Activated CD8-positive, alpha-beta memory T cell treated with anti-CD3 and anti-CD28 coated beads, Interleukin-2, amount 50 U/mL, for 48 hours (primary cell): ENCODE data around the gene TNIK.

Experiments used
- DNase-seq: peaks from one replicate; pipeline ENCODE4 v3.0.0-alpha.2; 2020

Gene TNIK

GRCh38 chr3:171459942-171460724, at the start of gene TNIK:
TNIK (minus strand) TSS chr3:171460405; CDS start chr3:171460063, 342 bp downstream.
- peak; percentile 92 for DNase-seq

GRCh38 chr3:171508676-171509075, 48.5 kb upstream of the TNIK start:
- DNase-seq, result no peak

- DNase-seq, result no peak
These were observed 48.0 kb upstream of the TNIK start for GRCh38 chr3:171508206-171508605.

- no peak for DNase-seq
These were observed 46.6 kb upstream of the TNIK start for GRCh38 chr3:171506743-171507319.

- DNase-seq, result no peak
These were observed 45.7 kb upstream of the TNIK start for GRCh38 chr3:171505822-171506333.

- no peak for DNase-seq
These were observed 44.2 kb upstream of the TNIK start for GRCh38 chr3:171504376-171504775.

GRCh38 chr3:171503817-171504216, 43.6 kb upstream of the TNIK start:
- no peak for DNase-seq

GRCh38 chr3:171498921-171499320, 38.7 kb upstream of the TNIK start:
- no peak for DNase-seq

GRCh38 chr3:171497468-171497867, 37.3 kb upstream of the TNIK start:
- DNase-seq, result no peak

- no peak for DNase-seq
These were observed 35.2 kb upstream of the TNIK start for GRCh38 chr3:171495413-171495812.

- DNase-seq, result no peak
These were observed 34.4 kb upstream of the TNIK start for GRCh38 chr3:171494457-171495109.

- no peak for DNase-seq
These were observed 31.2 kb upstream of the TNIK start for GRCh38 chr3:171491361-171491760.

- no peak for DNase-seq
These were observed 30.7 kb upstream of the TNIK start for GRCh38 chr3:171490901-171491300.

- DNase-seq, result no peak
These were observed 29.1 kb upstream of the TNIK start for GRCh38 chr3:171489348-171489747.

GRCh38 chr3:171488479-171488878, 28.3 kb upstream of the TNIK start:
- DNase-seq, result no peak

GRCh38 chr3:171487382-171487781, 27.2 kb upstream of the TNIK start:
- no peak for DNase-seq

- DNase-seq, result no peak
These were observed 25.1 kb upstream of the TNIK start for GRCh38 chr3:171485338-171485737.

GRCh38 chr3:171481011-171481410, 20.8 kb upstream of the TNIK start:
- DNase-seq, result no peak

- no peak for DNase-seq
These were observed 20.3 kb upstream of the TNIK start for GRCh38 chr3:171480526-171480925.

- DNase-seq, result no peak
These were observed 16.4 kb upstream of the TNIK start for GRCh38 chr3:171476532-171477102.

- DNase-seq, result no peak
These were observed 12.3 kb upstream of the TNIK start for GRCh38 chr3:171472552-171472951.

GRCh38 chr3:171470714-171471227, 10.6 kb upstream of the TNIK start:
- DNase-seq, result no peak

- no peak for DNase-seq
These were observed 9.2 kb upstream of the TNIK start for GRCh38 chr3:171469376-171469775.
